ENCODE data around the gene RFFL. TPM values are rescaled to one million over a fixed set of nuclear protein-coding genes. Genes with fewer than 3 reads are reported as not detected.

Gene RFFL
- polyA plus RNA-seq, 1 donor from 2014 or later: 6.6 TPM

DNA sequence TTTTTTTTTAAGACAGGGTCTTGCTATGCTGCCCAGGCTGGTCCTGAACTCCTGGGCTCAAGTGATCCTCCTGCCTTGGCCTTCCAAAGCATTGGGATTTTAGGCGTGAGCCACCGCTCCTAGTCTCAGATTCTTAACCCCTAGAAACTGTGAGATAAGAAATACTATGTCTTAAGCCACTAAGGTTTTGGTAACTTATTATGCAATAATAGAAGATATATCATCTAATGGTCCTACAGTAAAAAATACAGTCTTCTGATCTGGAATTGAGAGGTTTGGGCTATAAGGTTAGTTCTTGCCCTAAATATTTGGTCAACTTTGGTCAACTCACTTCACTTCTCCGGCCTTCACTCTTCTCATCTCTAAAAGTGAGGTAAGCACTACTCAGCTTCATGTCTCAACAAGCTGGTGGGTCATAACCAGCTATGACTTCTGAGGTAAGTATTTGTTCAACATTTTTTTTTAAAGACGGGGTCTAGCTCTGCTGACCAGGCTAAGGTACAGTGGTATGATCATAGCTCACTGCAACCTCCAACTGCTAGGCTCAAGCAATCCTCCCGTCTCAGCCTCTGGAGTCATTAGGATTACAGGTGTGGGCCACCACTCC lies 41.4 kb upstream of the RFFL start:
- Histone ChIP-seq H4K20me1 (ENCODE audit: insufficient read depth) (no peaks in the 10 kb centered on the region), H3K9ac (ENCODE audit: low read length) (no peak overlapping the region), H2AFZ (ENCODE audit: low read depth, low read length) (no peak overlapping the region), H3K4me3 (ENCODE audit: low read length) (no peak overlapping the region), H3K79me2 (replicated peaks; ENCODE audit: insufficient read depth, low read length) (no peaks in the 10 kb centered on the region), H3K4me2 (ENCODE audit: low read length) (no peak overlapping the region), H3K27me3 (ENCODE audit: insufficient read depth, low read depth, low read length) (no peaks in the 10 kb centered on the region), H3K27ac (ENCODE audit: low read length) (no peak overlapping the region), H3K9me3 (ENCODE audit: low read length) (no peaks in the 10 kb centered on the region), H3K9me2 (ENCODE audit: insufficient read depth, low read length) (no peaks in the 10 kb centered on the region), H3K36me3 (ENCODE audit: insufficient read depth, low read length) (peaks cover 5% of the 10 kb centered on the region), H3F3A (ENCODE audit: insufficient read depth, low read length, poor library complexity, severe bottlenecking) (no peaks in the 10 kb centered on the region)
- no peak for TF ChIP-seq RAD21 (conservative IDR thresholded peaks at IDR 0.05)
- TF ChIP-seq TAF1 (IDR thresholded peaks at IDR 0.05; ENCODE audit: low read depth): no peak
- TF ChIP-seq, protein P1, sequence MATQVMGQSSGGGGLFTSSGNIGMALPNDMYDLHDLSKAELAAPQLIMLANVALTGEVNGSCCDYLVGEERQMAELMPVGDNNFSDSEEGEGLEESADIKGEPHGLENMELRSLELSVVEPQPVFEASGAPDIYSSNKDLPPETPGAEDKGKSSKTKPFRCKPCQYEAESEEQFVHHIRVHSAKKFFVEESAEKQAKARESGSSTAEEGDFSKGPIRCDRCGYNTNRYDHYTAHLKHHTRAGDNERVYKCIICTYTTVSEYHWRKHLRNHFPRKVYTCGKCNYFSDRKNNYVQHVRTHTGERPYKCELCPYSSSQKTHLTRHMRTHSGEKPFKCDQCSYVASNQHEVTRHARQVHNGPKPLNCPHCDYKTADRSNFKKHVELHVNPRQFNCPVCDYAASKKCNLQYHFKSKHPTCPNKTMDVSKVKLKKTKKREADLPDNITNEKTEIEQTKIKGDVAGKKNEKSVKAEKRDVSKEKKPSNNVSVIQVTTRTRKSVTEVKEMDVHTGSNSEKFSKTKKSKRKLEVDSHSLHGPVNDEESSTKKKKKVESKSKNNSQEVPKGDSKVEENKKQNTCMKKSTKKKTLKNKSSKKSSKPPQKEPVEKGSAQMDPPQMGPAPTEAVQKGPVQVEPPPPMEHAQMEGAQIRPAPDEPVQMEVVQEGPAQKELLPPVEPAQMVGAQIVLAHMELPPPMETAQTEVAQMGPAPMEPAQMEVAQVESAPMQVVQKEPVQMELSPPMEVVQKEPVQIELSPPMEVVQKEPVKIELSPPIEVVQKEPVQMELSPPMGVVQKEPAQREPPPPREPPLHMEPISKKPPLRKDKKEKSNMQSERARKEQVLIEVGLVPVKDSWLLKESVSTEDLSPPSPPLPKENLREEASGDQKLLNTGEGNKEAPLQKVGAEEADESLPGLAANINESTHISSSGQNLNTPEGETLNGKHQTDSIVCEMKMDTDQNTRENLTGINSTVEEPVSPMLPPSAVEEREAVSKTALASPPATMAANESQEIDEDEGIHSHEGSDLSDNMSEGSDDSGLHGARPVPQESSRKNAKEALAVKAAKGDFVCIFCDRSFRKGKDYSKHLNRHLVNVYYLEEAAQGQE (IDR thresholded peaks at IDR 0.05; ENCODE audit: borderline replicate concordance): no peak
- TF ChIP-seq MXI1 (conservative IDR thresholded peaks at IDR 0.05; ENCODE audit: poor library complexity, severe bottlenecking): no peak
- TF ChIP-seq EZH2 (IDR thresholded peaks at IDR 0.05; ENCODE audit: borderline replicate concordance, insufficient read depth, low read length, poor library complexity, severe bottlenecking): no peak
- TF ChIP-seq POLR2AphosphoS5 (IDR thresholded peaks at IDR 0.05): no peak
- TF ChIP-seq SMC3 (conservative IDR thresholded peaks at IDR 0.05; ENCODE audit: poor library complexity): no peak
- TF ChIP-seq, protein P2, sequence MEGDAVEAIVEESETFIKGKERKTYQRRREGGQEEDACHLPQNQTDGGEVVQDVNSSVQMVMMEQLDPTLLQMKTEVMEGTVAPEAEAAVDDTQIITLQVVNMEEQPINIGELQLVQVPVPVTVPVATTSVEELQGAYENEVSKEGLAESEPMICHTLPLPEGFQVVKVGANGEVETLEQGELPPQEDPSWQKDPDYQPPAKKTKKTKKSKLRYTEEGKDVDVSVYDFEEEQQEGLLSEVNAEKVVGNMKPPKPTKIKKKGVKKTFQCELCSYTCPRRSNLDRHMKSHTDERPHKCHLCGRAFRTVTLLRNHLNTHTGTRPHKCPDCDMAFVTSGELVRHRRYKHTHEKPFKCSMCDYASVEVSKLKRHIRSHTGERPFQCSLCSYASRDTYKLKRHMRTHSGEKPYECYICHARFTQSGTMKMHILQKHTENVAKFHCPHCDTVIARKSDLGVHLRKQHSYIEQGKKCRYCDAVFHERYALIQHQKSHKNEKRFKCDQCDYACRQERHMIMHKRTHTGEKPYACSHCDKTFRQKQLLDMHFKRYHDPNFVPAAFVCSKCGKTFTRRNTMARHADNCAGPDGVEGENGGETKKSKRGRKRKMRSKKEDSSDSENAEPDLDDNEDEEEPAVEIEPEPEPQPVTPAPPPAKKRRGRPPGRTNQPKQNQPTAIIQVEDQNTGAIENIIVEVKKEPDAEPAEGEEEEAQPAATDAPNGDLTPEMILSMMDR (IDR thresholded peaks at IDR 0.05; ENCODE audit: poor library complexity, severe bottlenecking): no peak

DNA sequence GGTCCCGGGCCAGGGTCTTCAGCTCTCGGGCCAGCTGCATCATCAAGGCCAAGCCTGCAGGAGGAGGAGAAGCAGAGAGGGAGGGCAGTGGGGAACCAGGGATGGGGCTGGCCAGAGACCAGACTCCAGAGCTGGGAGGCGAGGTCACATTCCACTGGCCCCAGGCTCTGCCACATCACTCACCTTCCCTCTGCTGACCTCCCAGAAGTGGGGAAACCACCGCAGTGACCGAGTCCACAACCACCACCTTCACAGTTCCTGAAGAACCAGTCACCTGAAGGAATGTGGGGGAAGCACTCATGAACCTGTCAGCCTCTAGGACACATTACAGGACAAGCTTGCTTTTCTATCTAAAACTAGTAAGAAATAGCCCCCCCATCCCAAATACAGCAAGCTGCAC lies 39.8 kb upstream of the RFFL start:
- no peaks in the 10 kb centered on the region for H3K27me3 ChIP-seq (ENCODE audit: insufficient read depth, low read depth, low read length)
- H3K9me2 ChIP-seq (ENCODE audit: insufficient read depth, low read length): no peaks in the 10 kb centered on the region
- H3K36me3 ChIP-seq (ENCODE audit: insufficient read depth, low read length): peaks cover 5% of the 10 kb centered on the region
- TF ChIP-seq, protein P1 (IDR thresholded peaks at IDR 0.05; ENCODE audit: borderline replicate concordance): no peak
- TF ChIP-seq POLR2AphosphoS5 (IDR thresholded peaks at IDR 0.05): no peak
- TF ChIP-seq EZH2 (IDR thresholded peaks at IDR 0.05; ENCODE audit: borderline replicate concordance, insufficient read depth, low read length, poor library complexity, severe bottlenecking): no peak
- TF ChIP-seq RAD21 (conservative IDR thresholded peaks at IDR 0.05): no peak
- TF ChIP-seq EP300 (conservative IDR thresholded peaks at IDR 0.05; ENCODE audit: poor library complexity, severe bottlenecking): no peak
- H3K79me2 ChIP-seq (replicated peaks; ENCODE audit: insufficient read depth, low read length): no peaks in the 10 kb centered on the region
- no peak overlapping the region for H3K9ac ChIP-seq (ENCODE audit: low read length)
- H3F3A ChIP-seq (ENCODE audit: insufficient read depth, low read length, poor library complexity, severe bottlenecking): no peaks in the 10 kb centered on the region
- no peak overlapping the region for H3K4me2 ChIP-seq (ENCODE audit: low read length)
- no peak overlapping the region for H3K4me3 ChIP-seq (ENCODE audit: low read length)
- no peaks in the 10 kb centered on the region for H3K9me3 ChIP-seq (ENCODE audit: low read length)
- no peaks in the 10 kb centered on the region for H4K20me1 ChIP-seq (ENCODE audit: insufficient read depth)
- H3K27ac ChIP-seq (ENCODE audit: low read length): no peak overlapping the region
- no peak overlapping the region for H2AFZ ChIP-seq (ENCODE audit: low read depth, low read length)

Measured in neural cell (in vitro differentiated cells).